Muscle layer of colon (tissue), 2 donors: ENCODE data around the gene SCTR.

Experiments used
- H3K27ac ChIP-seq: one replicate; pipeline ENCODE4 v1.7.0; 2013; ENCODE audit warnings: low read depth, mild to moderate bottlenecking, low read length, moderate library complexity
- H3K27me3 ChIP-seq, 2 donors: one replicate each; pipeline ENCODE4 v1.7.0; 2013; ENCODE audit warnings: low read length in 2 of 2, mild to moderate bottlenecking in 2 of 2; ENCODE audit not compliant: insufficient read depth in 2 of 2, control insufficient read depth in 1 of 2
- H3K36me3 ChIP-seq: one replicate; pipeline ENCODE4 v1.7.0; 2013; ENCODE audit warnings: mild to moderate bottlenecking, low read length; ENCODE audit not compliant: insufficient read depth
- H3K4me1 ChIP-seq: one replicate; pipeline ENCODE4 v1.7.0; 2013; ENCODE audit warnings: mild to moderate bottlenecking, low read length; ENCODE audit not compliant: insufficient read depth
- H3K4me3 ChIP-seq, 2 donors: one replicate each; pipeline ENCODE4 v1.7.0; 2013; ENCODE audit warnings: low read length in 2 of 2, low read depth in 1 of 2, mild to moderate bottlenecking in 1 of 2, moderate library complexity in 1 of 2
- H3K9ac ChIP-seq: one replicate; pipeline ENCODE4 v1.7.0; 2013; ENCODE audit warnings: low read length
- H3K9me3 ChIP-seq: one replicate; pipeline ENCODE4 v1.7.0; 2013; ENCODE audit warnings: mild to moderate bottlenecking, low read length
- donor health status: abdominal sarcoma.
- donor health status: Adenocarcinoma of cecum.

The SCTR gene

DNA sequence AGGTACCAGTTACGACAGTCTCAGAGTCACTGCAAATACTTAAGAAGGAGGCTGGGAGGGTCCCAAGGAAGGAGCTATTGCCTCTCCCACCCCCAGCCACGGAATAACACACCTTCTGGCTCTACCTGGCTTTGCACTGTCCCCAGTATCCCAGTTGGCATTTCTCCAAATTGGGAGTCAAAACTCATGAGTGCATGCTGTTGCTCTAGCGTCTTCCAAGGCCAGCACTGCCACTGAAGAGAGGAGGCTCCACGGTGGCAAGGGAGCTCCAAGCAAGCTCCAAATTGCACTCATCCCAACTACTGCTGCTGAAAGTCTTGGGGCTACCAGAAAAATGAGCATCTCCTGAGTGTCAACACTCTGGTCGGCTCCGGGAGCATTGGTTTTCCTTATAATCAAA, 1.6 kb downstream of the SCTR start:
- no peak overlapping the region for H3K27ac ChIP-seq
- H3K27me3 ChIP-seq = peaks cover 10 to 19% of the 10 kb centered on the region in 2 donors
- H3K4me1 ChIP-seq = peaks cover 11% of the 10 kb centered on the region
- no peaks in the 10 kb centered on the region for H3K36me3 ChIP-seq
- no peak overlapping the region for H3K4me3 ChIP-seq
- no peak overlapping the region for H3K9ac ChIP-seq
- no peaks in the 10 kb centered on the region for H3K9me3 ChIP-seq

GRCh38 chr2:119521433-119522050, 2.7 kb downstream of the SCTR start:
- Histone ChIP-seq H3K4me1 (peaks cover 11% of the 10 kb centered on the region), H3K4me3 (no peak overlapping the region), H3K9ac (no peak overlapping the region), H3K9me3 (no peaks in the 10 kb centered on the region), H3K36me3 (no peaks in the 10 kb centered on the region), H3K27ac (no peak overlapping the region), H3K27me3 (peaks cover 10 to 19% of the 10 kb centered on the region in 2 donors)

GRCh38 chr2:119520696-119521432, 3.4 kb downstream of the SCTR start:
- Histone ChIP-seq H3K4me3 (no peak overlapping the region), H3K9ac (no peak overlapping the region), H3K27ac (no peak overlapping the region), H3K9me3 (no peaks in the 10 kb centered on the region), H3K36me3 (no peaks in the 10 kb centered on the region), H3K4me1 (peaks cover 11% of the 10 kb centered on the region), H3K27me3 (peaks cover 10 to 19% of the 10 kb centered on the region in 2 donors)

GRCh38 chr2:119519057-119519408, 5.2 kb downstream of the SCTR start:
- Histone ChIP-seq H3K36me3 (no peaks in the 10 kb centered on the region), H3K4me1 (peaks cover 11% of the 10 kb centered on the region), H3K9me3 (no peaks in the 10 kb centered on the region), H3K4me3 (no peak overlapping the region), H3K27me3 (peaks cover 6 to 10% of the 10 kb centered on the region in 2 donors), H3K27ac (no peak overlapping the region), H3K9ac (no peak overlapping the region)

DNA sequence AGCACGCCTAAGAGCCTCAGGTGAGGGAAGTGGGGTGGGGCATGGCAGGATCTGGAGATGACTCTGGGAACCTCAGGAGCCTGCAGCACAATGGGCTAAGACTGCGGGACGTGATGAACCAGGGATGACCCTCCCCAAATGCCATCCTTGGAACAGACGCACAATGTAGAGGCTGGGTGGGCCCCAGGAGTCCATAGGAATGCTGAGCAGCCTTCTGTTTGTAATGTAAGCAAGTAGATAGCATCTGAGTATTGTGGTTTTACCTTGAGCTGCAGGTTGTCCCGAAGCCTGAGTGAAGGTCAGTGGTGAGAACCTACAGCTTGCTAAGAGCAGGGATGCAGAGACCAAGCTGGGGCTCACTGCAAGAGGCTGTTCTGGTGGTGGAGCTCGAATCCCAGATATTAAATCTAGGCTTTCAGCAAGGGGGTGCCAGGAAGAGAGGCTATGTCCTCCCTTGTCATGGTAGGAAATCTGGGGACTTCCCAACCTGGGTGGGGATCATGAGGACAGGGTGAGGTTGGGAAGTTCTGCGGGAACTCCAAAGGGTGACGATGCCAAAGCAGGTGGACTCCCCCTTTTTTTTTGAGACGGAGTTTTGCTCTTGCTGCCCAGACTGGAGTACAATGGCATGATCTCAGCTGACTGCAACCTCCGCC, 5.8 kb downstream of the SCTR start:
- Histone ChIP-seq H3K27ac (no peak overlapping the region), H3K4me3 (no peak overlapping the region), H3K36me3 (no peaks in the 10 kb centered on the region), H3K4me1 (peaks cover 11% of the 10 kb centered on the region), H3K27me3 (peaks cover 1 to 10% of the 10 kb centered on the region in 2 donors), H3K9me3 (no peaks in the 10 kb centered on the region), H3K9ac (no peak overlapping the region)

DNA sequence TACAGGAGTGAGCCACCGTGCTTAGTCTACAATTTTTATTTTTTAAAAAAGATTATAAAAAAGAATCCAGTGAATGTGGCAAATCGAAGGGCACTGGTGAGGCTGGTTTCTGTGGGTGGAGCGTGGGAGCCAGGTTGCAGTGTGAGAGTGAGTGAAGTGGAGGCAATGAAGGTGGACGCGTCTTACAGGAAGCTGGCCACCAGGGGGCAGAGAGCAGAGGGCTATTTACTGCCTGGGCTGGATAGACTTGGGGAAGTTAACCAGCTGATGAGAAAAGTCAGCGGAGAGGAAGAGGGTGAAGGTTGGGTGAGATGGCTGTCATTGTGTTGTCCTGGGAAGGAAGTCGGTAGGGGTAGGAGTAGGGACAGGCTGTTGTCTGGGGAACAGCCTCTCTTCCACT, 6.8 kb downstream of the SCTR start:
- peaks cover 0 to 3% of the 10 kb centered on the region in 2 donors for H3K27me3 ChIP-seq
- no peak overlapping the region for H3K4me3 ChIP-seq
- no peak overlapping the region for H3K9ac ChIP-seq
- peaks cover 11% of the 10 kb centered on the region for H3K4me1 ChIP-seq
- no peaks in the 10 kb centered on the region for H3K36me3 ChIP-seq
- no peak overlapping the region for H3K27ac ChIP-seq
- H3K9me3 ChIP-seq = no peaks in the 10 kb centered on the region

GRCh38 chr2:119516121-119516520, 8.2 kb downstream of the SCTR start:
- Histone ChIP-seq H3K27me3 (no peaks in the 10 kb centered on the region), H3K27ac (no peak overlapping the region), H3K36me3 (no peaks in the 10 kb centered on the region), H3K4me1 (peaks cover under 1% of the 10 kb centered on the region), H3K9ac (no peak overlapping the region), H3K4me3 (no peak overlapping the region), H3K9me3 (no peaks in the 10 kb centered on the region)

DNA sequence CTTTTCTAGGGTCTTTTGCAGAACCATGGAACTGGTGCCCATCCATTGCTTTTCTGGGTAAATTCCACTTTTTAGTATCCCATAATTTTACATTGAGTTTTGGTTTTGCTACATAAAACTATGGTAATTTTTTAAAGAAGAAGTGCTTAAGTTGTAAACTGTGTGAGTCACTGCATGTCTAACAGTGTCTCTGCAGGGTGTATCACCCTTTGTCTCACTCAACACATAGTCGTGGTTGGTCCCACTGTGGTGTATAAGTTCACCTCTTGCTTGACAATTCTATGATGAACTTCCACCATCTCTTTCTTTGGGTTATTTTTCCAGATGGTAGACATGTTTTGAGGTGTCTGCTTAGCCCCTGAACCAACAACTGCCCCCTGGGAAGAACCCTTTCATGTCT, 10.5 kb downstream of the SCTR start:
- Histone ChIP-seq H3K27ac (no peak overlapping the region), H3K36me3 (no peaks in the 10 kb centered on the region), H3K4me3 (no peak overlapping the region), H3K27me3 (no peaks in the 10 kb centered on the region), H3K9ac (no peak overlapping the region), H3K9me3 (no peaks in the 10 kb centered on the region), H3K4me1 (no peaks in the 10 kb centered on the region)

GRCh38 chr2:119512946-119513345, 11.3 kb downstream of the SCTR start:
- no peaks in the 10 kb centered on the region for H3K36me3 ChIP-seq
- no peak overlapping the region for H3K4me3 ChIP-seq
- no peaks in the 10 kb centered on the region for H3K4me1 ChIP-seq
- no peaks in the 10 kb centered on the region for H3K27me3 ChIP-seq
- no peaks in the 10 kb centered on the region for H3K9me3 ChIP-seq
- H3K9ac ChIP-seq = no peak overlapping the region
- H3K27ac ChIP-seq = no peak overlapping the region

- Histone ChIP-seq H3K4me3 (no peak overlapping the region), H3K36me3 (no peaks in the 10 kb centered on the region), H3K4me1 (no peaks in the 10 kb centered on the region), H3K9ac (no peak overlapping the region), H3K27me3 (no peaks in the 10 kb centered on the region), H3K9me3 (no peaks in the 10 kb centered on the region), H3K27ac (no peak overlapping the region)
Observed at GRCh38 chr2:119511989-119512388, 12.3 kb downstream of the SCTR start.

GRCh38 chr2:119508756-119509155, 15.5 kb downstream of the SCTR start:
- no peak overlapping the region for H3K4me3 ChIP-seq
- H3K9me3 ChIP-seq = no peaks in the 10 kb centered on the region
- no peak overlapping the region for H3K27ac ChIP-seq
- no peaks in the 10 kb centered on the region for H3K4me1 ChIP-seq
- no peaks in the 10 kb centered on the region for H3K27me3 ChIP-seq
- no peaks in the 10 kb centered on the region for H3K36me3 ChIP-seq
- H3K9ac ChIP-seq = no peak overlapping the region
